ACC112 (cell line): Measurements from ENCODE around the gene CYP2F1.
"Not testable (repeated sequence)": the region's sequence is repeated elsewhere in the genome, so short reads cannot be mapped to it uniquely, and the experiment has no call there.

Experiments
- H2AFZ ChIP-seq: fragments of 200-600 bp; sonication (generic); one replicate; pipeline ENCODE4 v1.6.0; 2017; ENCODE audit warnings: antibody characterized with exemption, low read length; ENCODE audit not compliant: unreplicated experiment
- H3K27ac ChIP-seq: fragments of 200-600 bp; sonication (generic); 2 replicates; pipeline ENCODE4 v1.5.1; 2014; ENCODE audit warnings: low read depth, mild to moderate bottlenecking, antibody characterized with exemption, low read length, moderate library complexity
- H3K27me3 ChIP-seq: fragments of 200-600 bp; sonication (generic); 2 replicates; pipeline ENCODE4 v1.6.1; 2014; ENCODE audit warnings: mild to moderate bottlenecking, antibody characterized with exemption, low read length, moderate library complexity, mixed read lengths; ENCODE audit not compliant: insufficient read depth
- H3K36me3 ChIP-seq: fragments of 200-600 bp; sonication (generic); 2 replicates; pipeline ENCODE4 v1.6.1; 2016; ENCODE audit warnings: mild to moderate bottlenecking, antibody characterized with exemption, low read length, moderate library complexity, mixed read lengths; ENCODE audit not compliant: insufficient read depth
- H3K4me1 ChIP-seq: fragments of 200-600 bp; sonication (generic); one replicate; pipeline ENCODE4 v1.6.1; 2016; ENCODE audit warnings: low read length, mixed read lengths; ENCODE audit not compliant: insufficient read depth, unreplicated experiment, control insufficient read depth
- H3K4me3 ChIP-seq: fragments of 200-600 bp; sonication (generic); 2 replicates; pipeline ENCODE4 v1.5.1; 2014; ENCODE audit warnings: mild to moderate bottlenecking, low read depth, low read length
- H3K79me2 ChIP-seq: fragments of 200-600 bp; sonication (generic); one replicate; pipeline ENCODE4 v1.6.0; 2016; ENCODE audit warnings: low read length; ENCODE audit not compliant: control insufficient read depth, unreplicated experiment, insufficient read depth

The CYP2F1 gene

GRCh38 chr19:41102210-41102609 is 12.0 kb upstream of the CYP2F1 start:
- not testable (repeated sequence) for H3K27me3 ChIP-seq, H3K4me3 ChIP-seq, H3K27ac ChIP-seq, H3K4me1 ChIP-seq, H3K79me2 ChIP-seq, H2AFZ ChIP-seq, H3K36me3 ChIP-seq

- H2AFZ ChIP-seq: no peak overlapping the region
- H3K79me2 ChIP-seq: no peaks in the 10 kb centered on the region
- H3K4me3 ChIP-seq: no peak overlapping the region
- no peak overlapping the region for H3K27ac ChIP-seq
- H3K36me3 ChIP-seq: no peaks in the 10 kb centered on the region
- H3K27me3 ChIP-seq: peaks cover 2% of the 10 kb centered on the region; the same call in 1 of the 2 replicates
- no peaks in the 10 kb centered on the region for H3K4me1 ChIP-seq
Measured at GRCh38 chr19:41106177-41106576, 8.1 kb upstream of the CYP2F1 start.

GRCh38 chr19:41111296-41111695 is 2.9 kb upstream of the CYP2F1 start:
- H3K36me3 ChIP-seq: no peaks in the 10 kb centered on the region
- no peak overlapping the region for H2AFZ ChIP-seq
- no peaks in the 10 kb centered on the region for H3K79me2 ChIP-seq
- no peak overlapping the region for H3K27ac ChIP-seq
- H3K4me3 ChIP-seq: no peak overlapping the region
- no peaks in the 10 kb centered on the region for H3K4me1 ChIP-seq
- H3K27me3 ChIP-seq: peaks cover 9% of the 10 kb centered on the region

- Histone ChIP-seq H3K79me2 (no peaks in the 10 kb centered on the region), H3K4me1 (no peaks in the 10 kb centered on the region)
Measured at GRCh38 chr19:41111750-41112295, 2.4 kb upstream of the CYP2F1 start.

GRCh38 chr19:41112728-41113290 is 1.4 kb upstream of the CYP2F1 start:
- peaks cover 9% of the 10 kb centered on the region for H3K27me3 ChIP-seq
- no peak overlapping the region for H3K4me3 ChIP-seq
- no peaks in the 10 kb centered on the region for H3K4me1 ChIP-seq
- H3K79me2 ChIP-seq: no peaks in the 10 kb centered on the region
- H3K36me3 ChIP-seq: no peaks in the 10 kb centered on the region
- H3K27ac ChIP-seq: no peak overlapping the region
- no peak overlapping the region for H2AFZ ChIP-seq

More at GRCh38 chr19:41111750-41112295, 2.4 kb upstream of the CYP2F1 start:
- no peak overlapping the region for H3K27ac ChIP-seq
- peaks cover 9% of the 10 kb centered on the region for H3K27me3 ChIP-seq
- no peak overlapping the region for H2AFZ ChIP-seq
- no peaks in the 10 kb centered on the region for H3K36me3 ChIP-seq
- no peak overlapping the region for H3K4me3 ChIP-seq

- Histone ChIP-seq H3K27ac (no peak overlapping the region), H3K4me1 (no peaks in the 10 kb centered on the region), H3K27me3 (peaks cover 6% of the 10 kb centered on the region), H3K36me3 (no peaks in the 10 kb centered on the region), H3K79me2 (no peaks in the 10 kb centered on the region), H2AFZ (no peak overlapping the region), H3K4me3 (no peak overlapping the region)
Measured at GRCh38 chr19:41116261-41116660, 2.0 kb downstream of the CYP2F1 start.

- not testable (repeated sequence) for H3K4me3 ChIP-seq
Measured at GRCh38 chr19:41120929-41121911, 7.0 kb downstream of the CYP2F1 start.

GRCh38 chr19:41122846-41123245 is 8.6 kb downstream of the CYP2F1 start:
- not testable (repeated sequence) for H3K27ac ChIP-seq, H3K4me3 ChIP-seq, H3K79me2 ChIP-seq, H3K27me3 ChIP-seq, H3K4me1 ChIP-seq, H3K36me3 ChIP-seq, H2AFZ ChIP-seq

More at GRCh38 chr19:41120929-41121911, 7.0 kb downstream of the CYP2F1 start:
- H3K27me3 ChIP-seq, H3K27ac ChIP-seq, H3K4me1 ChIP-seq, H2AFZ ChIP-seq, H3K36me3 ChIP-seq, H3K79me2 ChIP-seq: not testable (repeated sequence)

- Histone ChIP-seq H3K79me2 (no peaks in the 10 kb centered on the region), H2AFZ (no peak overlapping the region), H3K27ac (no peak overlapping the region), H3K36me3 (no peaks in the 10 kb centered on the region), H3K4me3 (no peak overlapping the region), H3K27me3 (no peaks in the 10 kb centered on the region), H3K4me1 (peaks cover 2% of the 10 kb centered on the region)
Measured at GRCh38 chr19:41123716-41124294, 9.6 kb downstream of the CYP2F1 start.

GRCh38 chr19:41126765-41127203 is 12.6 kb downstream of the CYP2F1 start:
- not testable (repeated sequence) for H3K4me3 ChIP-seq, H3K4me1 ChIP-seq, H3K36me3 ChIP-seq, H3K27me3 ChIP-seq, H3K27ac ChIP-seq, H3K79me2 ChIP-seq, H2AFZ ChIP-seq
